GM19468 (cell line): ENCODE data around the gene TMEM198.
A peak's percentile ranks its signal among the peaks of the same experiment; 100 is the strongest.

Source experiments
- ATAC-seq: cut with Tn5 transposase; IDR thresholded peaks from one replicate; pipeline ENCODE4 v1.9.1; 2021; ENCODE audit warnings: mild to moderate bottlenecking, moderate library complexity, moderate number of reproducible peaks; ENCODE audit not compliant: unreplicated experiment; ENCODE audit errors: extremely low read depth

Gene TMEM198

DNA sequence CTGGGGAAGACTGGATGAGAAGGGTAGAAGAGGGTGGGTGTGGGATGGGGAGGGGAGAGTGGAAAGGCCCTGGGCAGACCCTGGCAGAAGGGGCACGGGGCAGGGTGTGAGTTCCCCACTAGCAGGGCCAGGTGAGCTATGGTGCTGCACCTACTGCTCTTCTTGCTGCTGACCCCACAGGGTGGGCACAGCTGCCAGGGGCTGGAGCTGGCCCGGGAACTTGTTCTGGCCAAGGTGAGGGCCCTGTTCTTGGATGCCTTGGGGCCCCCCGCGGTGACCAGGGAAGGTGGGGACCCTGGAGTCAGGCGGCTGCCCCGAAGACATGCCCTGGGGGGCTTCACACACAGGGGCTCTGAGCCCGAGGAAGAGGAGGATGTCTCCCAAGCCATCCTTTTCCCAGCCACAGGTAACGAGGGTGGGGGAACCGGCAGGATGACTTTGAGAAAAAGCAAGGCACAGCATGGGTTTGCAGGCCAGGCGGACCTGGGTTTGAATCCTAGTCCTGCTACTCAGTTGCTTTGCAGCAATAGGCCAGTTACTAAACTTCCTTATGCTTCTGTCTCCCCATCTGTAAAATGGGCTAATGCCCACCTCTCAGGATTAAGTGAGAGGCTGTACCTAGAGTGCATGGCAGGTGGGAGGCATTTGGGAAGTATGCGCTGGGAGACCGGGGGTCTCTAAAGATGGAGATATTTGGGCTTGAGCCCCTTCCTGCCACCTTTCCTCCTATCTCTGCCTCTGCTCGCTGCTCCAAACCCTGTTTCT is 28.6 kb downstream of the TMEM198 start, which contains the start of gene INHA:
INHA (plus strand) TSS at position 74 of the 765 bp plus-strand sequence; CDS start at position 139, 65 bp downstream.
- no peak for ATAC-seq

- no peak for ATAC-seq
Observed at GRCh38 chr2:219573166-219573565, 29.3 kb downstream of the TMEM198 start.

DNA sequence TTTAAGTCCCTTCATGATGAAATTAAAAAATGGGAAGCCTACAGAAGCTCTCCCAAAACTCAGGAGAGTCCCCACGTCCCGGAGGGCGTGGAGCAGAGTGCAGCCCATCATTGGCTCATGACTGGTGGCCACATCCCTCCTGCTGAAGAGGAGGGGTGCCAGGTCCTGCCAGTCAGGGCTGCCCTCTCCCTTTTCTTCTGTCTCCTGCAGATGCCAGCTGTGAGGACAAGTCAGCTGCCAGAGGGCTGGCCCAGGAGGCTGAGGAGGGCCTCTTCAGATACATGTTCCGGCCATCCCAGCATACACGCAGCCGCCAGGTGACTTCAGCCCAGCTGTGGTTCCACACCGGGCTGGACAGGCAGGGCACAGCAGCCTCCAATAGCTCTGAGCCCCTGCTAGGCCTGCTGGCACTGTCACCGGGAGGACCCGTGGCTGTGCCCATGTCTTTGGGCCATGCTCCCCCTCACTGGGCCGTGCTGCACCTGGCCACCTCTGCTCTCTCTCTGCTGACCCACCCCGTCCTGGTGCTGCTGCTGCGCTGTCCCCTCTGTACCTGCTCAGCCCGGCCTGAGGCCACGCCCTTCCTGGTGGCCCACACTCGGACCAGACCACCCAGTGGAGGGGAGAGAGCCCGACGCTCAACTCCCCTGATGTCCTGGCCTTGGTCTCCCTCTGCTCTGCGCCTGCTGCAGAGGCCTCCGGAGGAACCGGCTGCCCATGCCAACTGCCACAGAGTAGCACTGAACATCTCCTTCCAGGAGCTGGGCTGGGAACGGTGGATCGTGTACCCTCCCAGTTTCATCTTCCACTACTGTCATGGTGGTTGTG is 30.9 kb downstream of the TMEM198 start:
- no peak for ATAC-seq

- no peak for ATAC-seq
Observed at GRCh38 chr2:219575566-219576504, 32.0 kb downstream of the TMEM198 start.

DNA sequence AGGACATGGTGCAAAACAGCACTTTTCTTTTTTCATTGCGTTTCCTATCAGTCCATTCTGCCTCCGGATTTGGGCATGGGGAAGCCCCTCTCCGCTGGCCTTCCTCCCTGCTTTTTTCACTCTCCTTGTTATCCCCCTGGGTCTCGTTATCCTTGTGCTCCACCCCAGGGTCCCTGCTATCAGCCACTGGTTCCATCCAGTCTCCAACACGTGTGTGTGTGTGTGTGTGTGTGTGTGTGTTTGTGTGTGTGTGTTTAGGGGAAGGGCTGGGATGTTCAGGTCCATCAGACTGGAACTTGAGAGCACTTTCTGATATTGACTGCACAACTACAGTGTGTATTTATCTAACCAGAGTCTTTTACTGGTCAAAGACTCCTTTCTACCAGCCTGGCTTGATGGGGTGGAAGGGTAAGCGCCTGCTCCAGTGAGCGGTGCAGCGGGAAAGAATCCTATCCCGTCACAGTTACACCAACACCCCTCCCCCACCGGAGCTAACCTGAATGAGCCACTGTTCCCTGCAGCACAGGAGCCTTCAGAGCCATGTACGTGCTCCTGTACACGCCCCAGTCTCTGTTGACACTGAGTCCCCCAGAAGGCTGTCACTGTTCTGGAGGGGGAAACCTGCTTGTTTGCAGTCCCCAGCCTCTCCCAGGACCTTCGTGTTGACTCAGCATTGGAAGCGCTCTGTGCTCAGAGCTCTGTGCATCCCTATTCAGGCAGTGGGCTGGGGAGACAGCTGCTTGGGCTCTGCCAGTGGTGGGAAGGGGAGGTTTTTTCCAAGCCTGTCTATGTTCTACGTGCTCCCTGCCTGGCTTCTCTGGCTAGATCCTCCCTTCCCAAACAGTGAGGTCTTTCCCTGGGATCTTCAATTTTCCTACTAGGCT is 32.9 kb downstream of the TMEM198 start:
- ATAC-seq, result no peak

DNA sequence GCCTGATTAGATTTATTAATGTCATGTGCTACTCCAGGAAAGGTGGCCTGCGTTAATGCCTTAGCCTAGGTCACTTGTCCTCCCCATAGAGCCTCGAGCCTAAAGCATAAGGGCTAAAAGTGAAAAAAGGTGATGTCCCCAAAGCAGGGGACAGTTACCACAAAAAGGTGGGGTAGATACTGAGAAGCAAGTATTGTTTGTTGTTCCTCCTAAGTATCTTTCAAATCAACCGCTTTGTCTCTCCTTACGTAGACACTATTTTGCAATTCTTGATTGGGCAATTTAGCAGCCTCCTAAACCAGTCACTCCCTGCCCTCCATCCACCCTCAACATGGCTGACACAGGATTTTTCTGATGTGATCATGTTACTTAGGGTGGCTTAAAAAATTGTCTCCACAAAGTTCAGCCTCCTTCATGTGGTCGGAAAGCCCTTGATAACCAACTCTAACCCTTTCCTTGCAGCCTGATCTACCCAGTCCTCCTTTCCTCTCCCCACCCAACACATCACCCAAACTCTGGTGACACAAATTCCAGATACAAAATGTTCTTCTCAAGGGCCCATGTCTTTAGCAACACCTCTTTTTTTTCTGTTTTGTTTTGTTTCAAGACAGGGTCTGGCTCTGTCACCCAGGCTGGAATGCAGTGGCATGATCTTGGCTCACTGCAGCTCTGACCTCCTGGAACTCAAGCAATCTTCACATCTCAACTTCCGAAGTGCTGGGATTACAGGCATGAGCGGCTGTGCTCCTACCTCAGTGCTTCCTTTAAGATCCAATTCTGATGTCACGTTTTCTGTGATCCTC is 35.2 kb downstream of the TMEM198 start:
- ATAC-seq, result no peak

GRCh38 chr2:219581346-219581745 is 37.5 kb downstream of the TMEM198 start:
- ATAC-seq, result no peak

- no peak for ATAC-seq
Observed at GRCh38 chr2:219591091-219591490, 47.3 kb downstream of the TMEM198 start.

- no peak for ATAC-seq
Observed at GRCh38 chr2:219592736-219593135, 48.9 kb downstream of the TMEM198 start.

GRCh38 chr2:219593154-219593553 is 49.3 kb downstream of the TMEM198 start:
- no peak for ATAC-seq

DNA sequence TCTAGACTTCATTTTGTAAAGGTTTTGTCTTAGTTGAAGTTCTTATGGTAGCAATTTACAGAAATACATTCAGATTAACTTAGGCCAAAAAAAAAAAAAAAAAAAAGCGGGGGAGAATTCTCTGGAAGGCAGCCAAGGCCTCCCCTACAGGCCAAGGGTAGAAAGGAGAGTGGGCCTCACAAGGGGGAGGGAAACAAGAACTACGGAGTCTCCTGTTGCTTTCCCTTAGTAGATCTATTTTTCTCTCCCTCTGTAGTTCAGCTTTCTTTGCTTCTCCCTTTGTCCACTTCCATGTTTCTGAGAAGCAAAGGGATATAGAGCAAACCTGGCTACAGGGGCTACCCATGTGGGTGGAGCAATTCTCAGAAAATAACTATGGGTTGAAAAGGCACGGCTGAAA is 51.4 kb downstream of the TMEM198 start:
- ATAC-seq, result no peak

DNA sequence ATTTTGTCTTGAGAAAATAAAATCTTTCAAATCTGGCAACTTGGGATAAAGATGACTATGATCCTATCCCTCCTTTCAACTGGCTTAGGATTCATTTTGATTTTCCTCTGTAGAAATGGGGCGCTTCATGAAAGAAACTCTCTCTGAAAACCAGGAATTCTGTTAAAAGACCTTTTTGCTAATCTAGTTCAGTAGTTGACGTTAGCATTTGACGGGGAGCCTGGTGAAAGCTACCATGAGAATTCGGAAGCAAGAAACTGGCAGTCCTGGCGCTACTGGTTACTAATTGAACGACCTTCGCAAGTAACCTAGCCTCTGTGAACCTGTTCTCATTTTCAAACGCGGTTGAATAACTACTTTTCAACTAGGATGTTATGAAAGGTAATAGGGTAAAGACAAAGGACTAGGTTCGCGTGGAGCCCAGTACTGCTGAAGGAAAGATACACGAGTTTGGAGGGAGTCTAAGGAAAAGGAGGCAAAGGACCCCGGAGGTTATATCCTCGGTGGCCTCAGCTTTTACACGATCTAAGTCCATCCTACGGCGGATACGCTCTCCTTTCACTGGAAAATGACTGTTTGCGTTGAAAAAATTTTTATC is 53.2 kb downstream of the TMEM198 start:
- ATAC-seq, result no peak

DNA sequence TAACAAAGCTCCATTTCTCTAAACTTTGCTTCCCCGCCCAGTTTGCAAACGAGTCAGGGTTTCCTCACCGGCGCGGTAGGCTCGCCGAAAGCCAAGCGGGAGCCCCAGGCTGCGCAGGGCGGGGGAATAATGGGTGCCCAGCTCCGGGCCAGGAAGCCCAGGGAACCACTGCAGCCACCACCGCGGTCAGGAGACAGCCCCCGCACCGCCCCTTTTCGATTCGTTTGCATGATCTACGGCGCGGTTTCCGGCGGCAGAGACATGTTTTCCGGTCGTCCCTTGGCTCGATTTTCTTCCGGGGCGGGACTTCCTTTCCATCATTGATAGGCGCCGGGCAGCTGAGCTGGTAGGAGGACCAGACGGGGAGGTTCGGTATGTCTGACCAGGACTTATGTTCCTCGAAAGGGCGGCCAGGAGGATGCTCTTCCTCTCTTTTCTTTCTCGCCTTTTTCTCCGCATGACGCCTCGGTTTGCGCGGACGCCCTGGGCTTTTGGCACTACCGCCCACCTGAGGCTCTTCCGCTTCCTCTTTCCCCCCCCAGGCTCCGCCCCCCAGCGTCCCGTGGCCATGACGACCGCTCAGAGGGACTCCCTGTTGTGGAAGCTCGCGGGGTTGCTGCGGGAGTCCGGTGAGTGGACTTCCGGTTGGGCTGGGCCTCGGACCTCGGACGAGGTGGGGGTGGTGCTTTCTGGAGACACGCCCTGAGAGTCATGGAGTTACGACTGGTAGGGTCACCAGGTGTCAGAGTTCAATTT is 53.9 kb downstream of the TMEM198 start, which contains the start of gene STK11IP:
STK11IP (plus strand) TSS at position 306 of the 756 bp plus-strand sequence; CDS start at position 569, 263 bp downstream.
- ATAC-seq, result peak; percentile 81

GRCh38 chr2:219598308-219599078 is 54.7 kb downstream of the TMEM198 start:
- no peak for ATAC-seq
